Upper lobe of left lung (tissue), 4 donors: ENCODE measurements around the gene MR1.

ENCODE experiments used
- POLR2AphosphoS5 ChIP-seq, 2 donors: sonication (generic); formaldehyde crosslinking; IDR thresholded peaks; one replicate each; pipeline ENCODE4 v1.5.1; 2017; ENCODE audit warnings: antibody characterized with exemption in 2 of 2
- TF ChIP-seq, protein P1 (sequence below), 6 experiments: fragments of 450-650 bp in 4 of 6; fragments of 200-600 bp in 2 of 6; sonication (generic) in 2 of 6; IDR thresholded peaks; one replicate each; pipeline ENCODE4 v1.5.1; 2016 to 2019; ENCODE audit warnings: antibody characterized with exemption in 6 of 6

DNA sequence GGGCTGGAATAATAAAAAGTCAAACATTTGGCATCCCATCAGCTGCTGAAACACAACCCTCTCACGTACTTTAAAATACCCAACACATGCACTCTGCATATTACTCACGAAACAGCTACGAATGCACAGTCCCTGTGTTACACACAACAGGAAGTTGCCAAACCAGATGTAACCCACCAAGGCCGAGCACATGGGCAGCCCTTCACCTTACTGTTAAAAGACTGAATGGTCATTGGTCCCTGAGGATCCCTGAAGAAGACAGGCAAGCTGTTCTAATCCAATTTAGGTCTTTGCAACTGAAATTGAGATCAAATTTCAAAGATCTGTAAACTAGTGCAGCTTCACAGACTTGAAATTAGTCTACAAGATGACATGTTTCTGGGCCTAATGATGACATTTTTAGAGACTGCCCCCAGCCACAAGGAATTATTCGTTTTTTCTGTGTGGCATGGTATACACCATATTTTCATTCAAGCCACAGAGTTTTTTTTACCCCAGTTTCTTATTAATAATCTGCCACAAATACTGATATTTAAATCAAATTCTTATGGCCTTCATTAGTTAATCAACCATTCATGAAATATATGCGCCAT, 29.1 kb downstream of the MR1 start:
- TF ChIP-seq, protein P1, sequence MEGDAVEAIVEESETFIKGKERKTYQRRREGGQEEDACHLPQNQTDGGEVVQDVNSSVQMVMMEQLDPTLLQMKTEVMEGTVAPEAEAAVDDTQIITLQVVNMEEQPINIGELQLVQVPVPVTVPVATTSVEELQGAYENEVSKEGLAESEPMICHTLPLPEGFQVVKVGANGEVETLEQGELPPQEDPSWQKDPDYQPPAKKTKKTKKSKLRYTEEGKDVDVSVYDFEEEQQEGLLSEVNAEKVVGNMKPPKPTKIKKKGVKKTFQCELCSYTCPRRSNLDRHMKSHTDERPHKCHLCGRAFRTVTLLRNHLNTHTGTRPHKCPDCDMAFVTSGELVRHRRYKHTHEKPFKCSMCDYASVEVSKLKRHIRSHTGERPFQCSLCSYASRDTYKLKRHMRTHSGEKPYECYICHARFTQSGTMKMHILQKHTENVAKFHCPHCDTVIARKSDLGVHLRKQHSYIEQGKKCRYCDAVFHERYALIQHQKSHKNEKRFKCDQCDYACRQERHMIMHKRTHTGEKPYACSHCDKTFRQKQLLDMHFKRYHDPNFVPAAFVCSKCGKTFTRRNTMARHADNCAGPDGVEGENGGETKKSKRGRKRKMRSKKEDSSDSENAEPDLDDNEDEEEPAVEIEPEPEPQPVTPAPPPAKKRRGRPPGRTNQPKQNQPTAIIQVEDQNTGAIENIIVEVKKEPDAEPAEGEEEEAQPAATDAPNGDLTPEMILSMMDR (IDR thresholded peaks at IDR 0.05) = no peak
- TF ChIP-seq POLR2AphosphoS5 (IDR thresholded peaks at IDR 0.05) = peak in 1 of 2 donors; percentile 14
